Gastrocnemius medialis (tissue), 4 donors: ENCODE measurements around the gene YJU2.

ENCODE experiments used
- POLR2A ChIP-seq, 2 donors: fragments of 450-650 bp; IDR thresholded peaks; one replicate each; pipeline ENCODE4 v1.6.1; 2017; ENCODE audit warnings: antibody characterized with exemption in 2 of 2, mild to moderate bottlenecking in 2 of 2, moderate library complexity in 2 of 2
- TF ChIP-seq, protein P1 (sequence below), 5 experiments: fragments of 450-650 bp in 3 of 5; fragments of 200-600 bp in 2 of 5; sonication (generic) in 2 of 5; IDR thresholded peaks in 4 of 5; conservative IDR thresholded peaks in 1 of 5; 1 replicate in 4 of 5; 2 replicates in 1 of 5; pipeline ENCODE4 v1.5.1; 2016 to 2019; ENCODE audit warnings: antibody characterized with exemption in 5 of 5, mild to moderate bottlenecking in 3 of 5, moderate library complexity in 3 of 5

- no peak for TF ChIP-seq POLR2A (IDR thresholded peaks at IDR 0.05)
- TF ChIP-seq, protein P1, sequence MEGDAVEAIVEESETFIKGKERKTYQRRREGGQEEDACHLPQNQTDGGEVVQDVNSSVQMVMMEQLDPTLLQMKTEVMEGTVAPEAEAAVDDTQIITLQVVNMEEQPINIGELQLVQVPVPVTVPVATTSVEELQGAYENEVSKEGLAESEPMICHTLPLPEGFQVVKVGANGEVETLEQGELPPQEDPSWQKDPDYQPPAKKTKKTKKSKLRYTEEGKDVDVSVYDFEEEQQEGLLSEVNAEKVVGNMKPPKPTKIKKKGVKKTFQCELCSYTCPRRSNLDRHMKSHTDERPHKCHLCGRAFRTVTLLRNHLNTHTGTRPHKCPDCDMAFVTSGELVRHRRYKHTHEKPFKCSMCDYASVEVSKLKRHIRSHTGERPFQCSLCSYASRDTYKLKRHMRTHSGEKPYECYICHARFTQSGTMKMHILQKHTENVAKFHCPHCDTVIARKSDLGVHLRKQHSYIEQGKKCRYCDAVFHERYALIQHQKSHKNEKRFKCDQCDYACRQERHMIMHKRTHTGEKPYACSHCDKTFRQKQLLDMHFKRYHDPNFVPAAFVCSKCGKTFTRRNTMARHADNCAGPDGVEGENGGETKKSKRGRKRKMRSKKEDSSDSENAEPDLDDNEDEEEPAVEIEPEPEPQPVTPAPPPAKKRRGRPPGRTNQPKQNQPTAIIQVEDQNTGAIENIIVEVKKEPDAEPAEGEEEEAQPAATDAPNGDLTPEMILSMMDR (IDR thresholded peaks at IDR 0.05 in 4 of 5, conservative IDR thresholded peaks at IDR 0.05 in 1 of 5), result no peak
These were observed 49.0 kb upstream of the YJU2 start for GRCh38 chr19:4197625-4198466.
